NCI-H460 (cell line): ENCODE data around the gene MZB1. TPM values are rescaled to one million over a fixed set of nuclear protein-coding genes. Genes with fewer than 3 reads are reported as not detected.
A peak's percentile ranks its signal among the peaks of the same experiment; 100 is the strongest.

ENCODE experiments used
- DNase-seq: peaks from one replicate; pipeline ENCODE4 v3.0.0-alpha.2; 2016; ENCODE audit warnings: low read depth; ENCODE audit errors: extremely low read depth
- total RNA-seq: library from RNA; depleted of rRNA; stranded (reverse); fragments of >200 nt; shearing (Covaris generic); gene quantifications from 2 replicates; pipeline ENCODE4 v1.2.3, GENCODE V29; 2014; rRNA removed

MZB1 gene
- total RNA-seq, 1 experiment from 2014 or later, result 0.10 TPM

DNA sequence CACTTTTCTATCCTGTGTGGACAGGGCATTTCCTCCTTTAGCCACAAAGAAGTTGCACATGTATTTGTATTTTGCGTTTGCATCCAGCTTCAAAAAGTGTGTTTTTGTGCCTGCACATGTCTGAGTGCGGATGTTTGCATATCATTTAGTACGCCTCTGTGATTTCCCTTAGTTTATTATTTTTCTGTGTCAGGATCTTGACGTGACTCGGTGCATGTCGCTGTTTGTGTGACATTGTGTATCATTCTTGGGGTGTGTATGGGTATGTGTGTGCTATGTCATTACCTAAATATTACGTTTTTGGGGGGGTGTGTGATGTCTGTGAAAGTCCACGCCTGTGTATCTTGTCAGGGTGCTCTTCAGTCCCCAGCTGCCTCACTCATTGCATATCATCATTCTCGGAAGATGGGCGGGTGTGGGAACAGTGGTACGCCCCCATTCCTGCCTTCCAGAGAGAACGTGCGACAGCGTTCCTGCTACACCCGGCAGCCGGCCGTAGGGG is 48.5 kb downstream of the MZB1 start:
- DNase-seq, result peak; percentile 43

GRCh38 chr5:139340051-139340450 is 49.7 kb downstream of the MZB1 start:
- DNase-seq, result no peak

Other genes with a start within 250 kb of the MZB1 start
- gene SIL1, start 191.5 kb downstream of the MZB1 start, total RNA-seq, result 54.3 and 54.9 TPM in 2 replicates
- gene MATR3, start 96.2 kb downstream of the MZB1 start, total RNA-seq, result 344 and 359 TPM in 2 replicates
- 105 and 120 TPM in 2 replicates for gene PAIP2, start 48.1 kb downstream of the MZB1 start, total RNA-seq
- not detected in 2 replicates for gene SLC23A1, start 6.6 kb downstream of the MZB1 start, total RNA-seq
- gene PROB1, start 5.2 kb upstream of the MZB1 start, total RNA-seq, result 1.5 and 1.8 TPM in 2 replicates
- 8.6 and 12.7 TPM in 2 replicates for gene SPATA24, start 14.2 kb upstream of the MZB1 start, total RNA-seq
- 2.2 and 8.8 TPM in 2 replicates for gene DNAJC18, start 49.6 kb upstream of the MZB1 start, total RNA-seq
- gene ECSCR, start 72.8 kb upstream of the MZB1 start, total RNA-seq, result not detected in 2 replicates
- not detected in 2 replicates for gene SMIM33, start 81.1 kb upstream of the MZB1 start, total RNA-seq
- 1.6 and 3.0 TPM in 2 replicates for gene STING1, start 92.8 kb upstream of the MZB1 start, total RNA-seq
- 126 and 143 TPM in 2 replicates for gene UBE2D2, start 171.4 kb upstream of the MZB1 start, total RNA-seq